HTR-8/SVneo (cell line): Measurements from ENCODE around the gene GPR137B.
"Not testable (repeated sequence)": the region's sequence is repeated elsewhere in the genome, so short reads cannot be mapped to it uniquely, and the experiment has no call there.

Experiments
- DNase-seq: peaks from one replicate; pipeline ENCODE4 v3.0.0; 2011; ENCODE audit warnings: low spot score, mixed read lengths; ENCODE audit not compliant: insufficient read length
- FAIRE-seq: peaks from 2 replicates; lab custom pipeline; 2011; peaks lifted over from hg19 to GRCh38; lab: Jason Lieb, UNC

The GPR137B gene

DNA sequence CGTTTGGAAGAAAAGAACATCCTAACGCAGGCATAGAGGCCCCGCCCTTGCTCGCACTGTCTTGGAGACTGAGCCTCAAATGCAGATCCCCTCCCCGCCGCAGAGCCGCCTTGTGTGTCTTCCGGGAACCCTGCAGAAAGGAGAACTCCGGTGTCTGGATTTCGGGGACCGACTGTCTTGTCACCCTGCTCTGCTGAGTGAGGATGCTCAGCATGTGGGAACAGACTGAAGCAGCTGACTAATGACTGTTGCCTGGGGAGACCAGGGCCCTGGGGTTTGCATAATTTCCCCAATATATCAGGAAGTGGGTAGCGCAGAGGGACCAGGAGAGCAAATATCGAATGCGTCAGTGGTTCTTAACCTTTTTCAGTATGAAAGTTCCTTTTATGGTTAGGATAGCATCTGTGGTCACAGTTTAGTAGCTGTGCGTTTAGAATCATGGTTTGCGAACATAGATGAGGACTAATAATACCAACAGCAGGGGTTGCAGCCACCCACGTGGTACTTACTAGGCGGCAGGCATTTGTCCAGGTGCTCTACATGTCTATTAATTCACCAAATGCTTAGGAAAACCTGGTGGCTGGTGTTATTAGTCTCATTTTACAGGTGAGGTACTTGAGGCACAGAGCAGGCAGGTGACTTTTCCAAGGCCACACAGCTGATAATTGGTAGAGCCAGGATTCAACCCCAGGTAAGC is 14.3 kb downstream of the GPR137B start:
- DNase-seq: no peak
- FAIRE-seq: no peak

- not testable (repeated sequence) for FAIRE-seq, DNase-seq
Measured at GRCh38 chr1:236158072-236158471, 15.7 kb downstream of the GPR137B start.

DNA sequence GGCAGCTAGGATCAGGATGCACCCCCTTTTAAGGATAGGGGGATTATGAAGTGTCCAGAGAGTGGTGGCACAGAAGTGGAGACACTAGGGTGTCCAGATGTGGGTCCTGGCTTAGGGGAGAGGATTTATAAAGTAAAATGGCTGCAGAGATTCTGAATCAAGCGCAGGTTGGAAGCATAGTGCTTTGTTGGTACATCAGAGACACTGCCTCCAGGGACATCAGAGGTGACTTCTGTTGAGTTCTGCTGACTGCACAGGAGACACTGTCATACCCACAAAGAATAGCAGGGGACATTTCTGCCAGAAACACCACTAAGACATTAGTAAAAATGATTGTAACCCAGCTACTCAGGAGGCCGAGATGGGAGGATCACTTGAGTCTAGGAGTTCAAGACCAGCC is 16.4 kb downstream of the GPR137B start:
- no peak for DNase-seq
- FAIRE-seq: no peak

DNA sequence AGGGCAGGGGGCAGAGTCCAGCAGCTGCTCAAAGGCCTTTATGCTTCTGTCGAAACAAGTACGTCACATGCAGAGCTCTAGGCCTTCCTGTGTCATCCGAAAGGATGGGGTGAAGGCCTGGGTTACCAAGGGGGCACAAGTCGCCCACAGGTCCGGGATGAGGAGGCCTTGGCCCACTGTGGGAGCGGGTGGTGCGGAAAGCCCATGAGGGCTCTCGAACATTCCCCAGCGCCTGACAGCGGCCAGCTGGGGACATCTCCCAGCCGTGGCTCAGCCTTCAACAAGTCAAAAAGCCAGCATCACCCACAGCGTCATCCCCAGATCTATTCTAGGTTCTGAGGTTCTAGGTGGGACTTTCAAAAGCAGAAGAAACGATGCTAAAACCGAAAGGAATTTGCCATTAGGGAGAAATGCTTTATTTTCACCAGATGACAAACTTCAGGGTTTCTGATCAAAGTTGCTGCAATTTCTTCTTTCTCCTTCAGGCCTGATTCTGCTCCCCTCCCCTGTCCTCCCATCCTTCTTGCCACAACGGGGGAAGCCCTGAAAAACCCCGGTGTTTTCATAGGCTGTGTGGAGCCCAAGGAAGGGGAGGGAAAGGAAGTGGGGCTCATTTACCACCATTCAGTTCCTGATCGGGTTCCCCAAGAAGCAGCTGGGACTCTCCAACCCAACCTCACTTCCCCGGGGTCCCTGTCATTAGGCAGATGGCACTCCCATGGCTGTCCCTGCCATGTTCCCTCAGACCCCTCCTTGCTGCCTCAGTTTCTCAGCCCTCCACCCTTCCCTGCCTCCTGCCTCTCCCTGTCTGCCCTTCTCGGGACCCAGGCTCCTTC is 17.6 kb downstream of the GPR137B start:
- no peak for DNase-seq
- no peak for FAIRE-seq

DNA sequence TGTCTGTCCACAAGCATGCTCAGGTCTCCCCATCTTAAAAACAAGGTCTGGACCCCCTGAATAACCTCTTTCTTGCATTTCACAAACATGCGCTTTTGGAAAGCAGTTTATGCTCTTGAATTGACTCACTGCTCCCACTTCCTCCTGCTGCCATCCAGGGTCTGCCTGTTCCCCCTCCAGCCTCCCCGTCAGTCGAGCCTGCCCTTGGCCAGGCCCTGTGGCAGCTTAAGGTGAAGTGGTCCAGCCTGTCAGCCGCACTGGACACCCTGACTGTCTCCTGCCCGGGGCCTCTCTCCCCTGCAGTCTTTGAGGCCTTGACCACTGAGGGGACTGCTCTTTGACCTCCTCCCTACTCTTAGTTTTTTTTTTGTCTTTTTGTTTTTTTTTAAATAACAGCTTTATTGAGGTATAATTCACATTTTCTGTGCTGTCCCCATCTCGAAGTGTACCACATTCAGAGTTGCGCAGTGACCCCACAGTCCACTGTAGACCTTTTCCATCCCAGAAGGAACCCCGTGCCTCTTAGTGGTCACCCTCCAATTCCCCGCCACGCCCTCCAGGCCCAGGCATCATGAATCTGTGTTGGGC is 18.3 kb downstream of the GPR137B start:
- no peak for DNase-seq
- FAIRE-seq: no peak

DNA sequence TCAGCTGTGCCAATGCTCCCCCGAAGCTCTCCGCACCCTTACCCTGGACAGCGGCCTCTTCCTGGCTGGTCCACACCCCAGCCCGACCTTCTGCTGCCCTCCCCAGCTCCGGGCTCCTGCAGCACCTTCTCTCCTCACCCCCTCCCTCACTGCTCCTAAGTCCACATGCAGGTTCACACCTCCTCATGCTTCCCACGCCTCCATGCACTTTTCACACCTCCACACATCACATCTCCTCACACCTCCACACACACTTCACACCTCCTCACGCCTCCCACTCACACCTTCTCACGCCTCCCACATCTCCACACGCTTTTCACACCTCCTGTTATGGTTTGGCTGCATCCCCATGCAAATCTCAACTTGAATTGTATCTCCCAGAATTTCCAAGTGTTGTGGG is 18.9 kb downstream of the GPR137B start:
- FAIRE-seq: no peak
- DNase-seq: no peak

DNA sequence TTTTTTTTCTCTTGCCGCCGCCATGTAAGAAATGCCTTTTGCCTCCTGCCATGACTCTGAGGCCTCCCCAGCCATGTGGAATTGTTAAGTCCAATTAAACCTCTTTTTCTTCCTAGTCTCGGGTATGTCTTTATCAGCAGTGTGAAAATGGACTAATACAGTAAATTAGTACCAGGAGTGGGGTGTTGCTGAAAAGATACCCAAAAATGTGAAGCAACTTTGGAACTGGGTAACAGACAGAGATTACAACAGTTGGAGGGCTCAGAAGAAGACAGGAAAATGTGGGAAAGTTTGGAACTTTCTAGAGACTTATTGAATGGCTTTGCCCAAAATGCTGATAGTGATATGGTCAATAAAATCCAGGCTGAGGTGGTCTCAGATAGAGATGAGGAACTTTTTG is 19.4 kb downstream of the GPR137B start:
- not testable (repeated sequence) for DNase-seq, FAIRE-seq

DNA sequence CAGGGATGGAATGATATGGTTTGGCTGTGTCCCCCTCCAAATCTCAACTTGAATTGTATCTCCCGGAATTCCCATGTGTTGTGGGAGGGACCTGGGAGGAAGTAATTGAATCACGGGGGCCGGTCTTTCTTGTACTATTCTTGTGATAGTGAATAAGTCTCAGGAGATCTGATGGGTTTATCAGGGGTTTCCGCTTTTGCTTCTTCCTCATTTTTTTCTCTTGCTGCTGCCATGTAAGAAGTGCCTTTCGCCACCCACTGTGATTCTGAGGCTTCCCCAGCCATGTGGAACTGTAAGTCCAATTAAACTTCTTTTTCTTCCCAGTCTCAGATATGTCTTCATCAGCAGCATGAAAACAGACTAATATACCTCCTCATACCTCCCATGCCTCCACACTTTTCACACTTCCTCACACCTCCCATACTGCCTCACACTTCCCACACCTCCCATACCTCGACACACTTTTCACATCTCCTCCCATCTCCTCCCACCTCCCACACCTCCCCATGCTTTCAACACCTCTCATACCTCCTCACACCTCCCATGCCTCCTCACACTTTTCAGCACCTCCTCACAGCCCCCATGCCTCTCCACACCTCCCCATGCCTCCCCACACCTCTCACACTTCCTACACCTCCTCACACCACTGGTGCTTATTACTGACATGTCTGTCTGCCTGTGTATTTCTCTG is 21.3 kb downstream of the GPR137B start:
- FAIRE-seq: no peak
- DNase-seq: no peak

- FAIRE-seq: no peak
- DNase-seq: no peak
Measured at GRCh38 chr1:236164273-236164672, 21.9 kb downstream of the GPR137B start.

DNA sequence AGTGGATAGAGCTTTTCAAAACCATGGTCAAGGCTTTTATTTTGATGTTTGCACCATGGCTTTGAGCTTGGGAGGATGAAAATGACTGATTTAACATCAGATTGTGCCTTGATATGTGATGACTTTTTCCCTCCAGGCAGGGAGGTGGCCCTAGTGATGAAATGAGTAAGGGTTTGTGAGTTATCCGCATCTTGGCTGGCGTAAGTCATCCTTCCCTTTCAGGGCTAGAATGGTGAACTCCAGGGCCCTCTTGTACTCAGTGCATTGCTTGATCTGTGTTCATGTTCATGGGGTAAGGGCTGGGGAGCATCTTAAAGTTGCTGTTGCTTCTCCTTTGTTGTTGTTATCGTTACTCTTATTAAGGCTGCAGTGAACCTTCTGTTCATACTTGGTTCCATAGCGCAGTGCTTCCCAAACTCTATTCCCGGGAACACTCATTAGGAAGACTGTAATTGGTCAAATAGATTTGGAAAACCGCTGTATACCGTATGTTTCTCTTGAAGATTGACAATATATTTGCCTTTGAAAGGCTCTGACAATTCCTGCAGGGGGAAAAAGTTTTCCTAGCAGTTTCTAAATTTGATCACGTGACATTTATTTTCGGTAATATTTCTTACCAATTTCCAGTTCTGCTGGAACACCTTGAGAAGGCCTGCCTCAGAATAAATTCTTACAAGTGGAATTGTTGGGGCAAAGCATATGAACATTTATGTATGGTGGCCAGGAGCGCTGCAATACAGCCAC is 23.1 kb downstream of the GPR137B start:
- DNase-seq: no peak
- FAIRE-seq: no peak

DNA sequence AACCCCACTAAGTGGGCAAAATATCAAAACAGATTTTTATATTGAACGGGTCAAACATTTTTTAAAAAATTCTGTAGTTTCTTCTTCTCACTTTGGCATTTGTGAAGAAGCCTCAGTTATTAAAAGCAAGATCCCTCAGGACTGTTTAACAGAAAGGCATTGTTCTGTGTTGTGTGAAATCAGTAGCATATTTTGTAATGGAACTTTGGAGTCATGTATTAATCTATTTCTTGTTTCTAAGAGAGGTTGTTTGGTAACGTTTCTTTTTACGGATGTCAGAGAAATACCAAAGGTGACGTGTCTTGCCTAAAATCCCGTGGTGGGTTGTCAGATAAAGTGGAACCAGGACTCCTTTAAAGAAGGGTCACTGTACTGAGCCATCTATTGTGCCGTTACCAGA is 23.7 kb downstream of the GPR137B start:
- FAIRE-seq (no peak), DNase-seq (no peak)

- DNase-seq: no peak
- no peak for FAIRE-seq
Measured at GRCh38 chr1:236167154-236167553, 24.8 kb downstream of the GPR137B start.

DNA sequence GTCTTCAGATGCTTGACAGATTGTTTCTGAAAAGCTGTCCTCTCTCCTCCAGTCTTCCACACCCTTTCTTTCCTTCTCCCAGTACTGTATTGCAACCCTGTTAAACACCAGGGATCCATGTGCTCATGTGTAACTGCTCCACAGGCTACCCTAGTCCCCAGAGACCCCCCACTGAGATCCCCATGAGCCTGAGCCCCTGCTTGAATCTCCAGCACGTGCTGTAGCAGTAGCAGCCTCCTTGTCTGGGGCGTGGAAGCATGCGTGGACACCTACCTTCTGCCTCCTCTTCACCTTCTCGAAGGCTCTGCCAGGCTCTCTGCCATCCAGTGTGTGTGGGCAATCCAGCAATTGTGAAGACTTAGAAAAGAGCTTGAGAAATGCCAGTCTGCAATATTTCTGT is 25.2 kb downstream of the GPR137B start:
- no peak for FAIRE-seq

DNA sequence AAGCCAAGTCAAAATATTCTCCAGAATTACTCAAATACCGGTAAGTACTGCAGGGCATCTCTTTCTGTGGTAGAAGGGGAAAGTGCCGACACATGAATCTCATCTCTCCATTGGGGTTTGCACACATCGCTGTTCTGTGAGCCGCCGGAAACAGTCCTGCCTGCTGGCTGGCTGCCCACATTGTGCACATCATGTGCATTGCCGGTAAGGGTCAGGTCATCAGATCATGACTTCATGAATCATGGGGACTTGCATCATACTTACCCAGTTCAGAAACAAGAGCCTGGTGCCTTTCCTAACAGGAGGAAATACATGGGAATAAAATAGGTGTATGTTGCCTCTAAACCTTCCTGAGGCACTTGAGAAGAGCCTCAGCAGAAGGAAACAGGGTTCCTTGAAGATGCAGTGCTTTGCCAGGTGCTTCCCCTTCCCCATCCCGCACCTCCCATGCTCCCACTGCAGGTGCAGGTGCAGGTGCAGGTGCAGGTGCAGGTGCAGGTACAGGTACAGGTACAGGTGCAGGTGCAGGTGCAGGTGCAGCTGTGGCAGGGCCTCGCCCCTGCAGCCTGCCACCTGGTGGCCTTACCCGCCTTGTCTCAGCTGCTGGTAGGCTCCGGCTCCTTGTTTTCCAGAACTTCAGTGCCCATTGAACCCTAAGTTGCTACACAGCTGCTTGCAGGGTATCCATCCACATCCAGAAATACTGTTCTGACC is 26.5 kb downstream of the GPR137B start:
- DNase-seq (no peak), FAIRE-seq (no peak)

More for the DNA sequence above, 25.2 kb downstream of the GPR137B start:
- DNase-seq: no peak

DNA sequence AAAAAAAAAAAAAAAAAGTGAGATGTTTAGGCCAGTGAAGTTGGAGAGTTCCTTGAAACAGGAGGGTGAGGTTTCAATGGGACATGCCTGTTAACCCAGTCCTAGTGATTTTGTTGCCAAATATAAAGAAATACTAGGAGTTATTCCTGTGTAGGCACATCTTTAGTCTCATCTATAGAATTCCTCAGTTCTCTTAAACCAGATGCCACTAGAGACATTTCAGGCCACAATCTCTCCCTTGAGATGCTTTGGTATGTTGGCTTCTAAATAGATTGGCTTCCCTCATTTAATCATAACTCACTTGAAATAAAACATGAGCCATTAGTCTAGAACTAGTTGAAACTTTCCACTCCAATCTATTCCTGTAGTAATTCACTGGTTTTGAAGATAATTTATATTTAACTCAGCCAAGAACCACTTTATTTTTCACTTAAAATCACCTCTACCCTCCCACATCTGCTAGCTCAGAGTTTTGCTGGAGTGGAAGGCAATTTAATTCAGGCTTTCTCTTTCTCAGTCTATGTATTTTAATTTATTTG is 29.8 kb downstream of the GPR137B start:
- FAIRE-seq (no peak), DNase-seq (no peak)

DNA sequence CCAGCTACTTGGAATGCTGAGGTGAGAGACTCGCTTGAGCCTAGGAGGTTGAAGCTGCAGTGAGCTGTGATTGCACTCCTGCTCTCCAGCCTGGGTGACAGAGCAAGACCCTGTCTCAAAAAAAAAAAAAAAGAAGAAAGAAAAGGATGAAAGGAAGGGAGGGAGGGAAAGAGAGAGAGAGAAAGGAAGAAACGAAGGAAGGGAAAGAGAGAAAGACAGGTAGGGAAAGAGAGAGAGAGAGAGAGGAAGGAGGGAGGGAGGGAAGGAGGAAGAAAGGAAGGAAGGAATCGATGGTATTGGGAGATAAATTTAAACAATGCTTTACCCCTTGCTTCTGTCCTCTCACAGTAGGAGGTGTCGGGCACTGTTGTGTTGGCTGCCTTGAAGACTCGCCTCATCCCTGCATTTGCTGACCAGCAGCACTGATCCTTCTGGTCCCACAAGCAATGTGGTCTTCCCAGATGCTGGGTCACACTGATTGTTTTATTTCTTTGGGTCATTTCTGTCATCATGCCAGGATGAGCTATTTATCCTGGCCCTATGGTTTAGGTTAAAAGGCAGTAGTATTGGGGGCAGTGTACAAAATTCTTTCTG is 30.9 kb downstream of the GPR137B start:
- DNase-seq (no peak), FAIRE-seq (no peak)

DNA sequence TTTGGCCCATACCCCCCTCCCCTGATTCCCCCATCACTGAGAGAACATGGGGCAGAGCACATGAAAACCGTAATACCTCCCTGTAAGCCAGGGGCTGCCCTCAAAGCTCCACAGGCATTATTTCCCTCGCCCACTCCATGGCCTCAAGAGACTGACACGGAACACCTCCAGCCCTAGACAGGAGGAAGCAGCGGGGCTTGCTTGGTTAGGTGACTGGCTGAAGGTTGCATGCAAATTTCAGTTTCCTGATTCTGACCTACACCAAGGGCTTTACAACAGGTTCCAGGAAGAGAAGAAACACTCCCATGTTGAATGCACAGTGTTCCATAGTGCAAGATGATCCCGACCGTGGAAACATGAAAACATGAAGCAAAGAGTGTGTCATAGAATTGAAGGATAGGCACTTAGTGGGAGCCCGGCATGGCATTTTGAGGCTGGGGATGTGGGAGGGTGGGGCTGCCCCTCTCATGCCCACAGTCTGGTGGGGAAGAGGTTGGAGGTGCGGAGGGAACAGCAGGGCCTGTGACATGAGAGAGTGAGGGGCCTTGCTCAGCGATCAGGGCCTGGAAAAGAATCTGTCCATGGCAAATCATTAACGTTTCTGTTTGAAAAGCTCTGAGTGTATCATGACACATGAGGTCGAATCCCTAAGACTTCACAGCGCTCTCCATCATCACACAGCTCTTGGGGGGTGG is 33.5 kb downstream of the GPR137B start:
- no peak for DNase-seq
- no peak for FAIRE-seq
